T47D (cell line): Measurements from ENCODE around the gene LFNG.

Source experiments
- DNase-seq, 2 experiments: peaks; one replicate each; pipeline versions ENCODE4 v3.0.0 to v3.0.0-alpha.2; 2011 to 2012; ENCODE audit warnings: low read depth in 1 of 2, low spot score in 1 of 2
- JUND ChIP-seq: IDR thresholded peaks from 2 replicates; pipeline ENCODE4 v1.6.1; 2012; ENCODE audit warnings: low read depth
- in situ Hi-C: cut with HindIII; loops from 2 replicates; pipeline ENCODE4 v1.10.0; 2016; ENCODE audit warnings: low sequenced_read_pairs, low pct_unique_long_range_greater_than_20kb

The LFNG gene

GRCh38 chr7:2500701-2501100 lies 18.9 kb upstream of the LFNG start:
- in situ Hi-C loops = no loop called here
- DNase-seq = no peak
- no peak for TF ChIP-seq JUND

- no peak for DNase-seq
- TF ChIP-seq JUND = no peak
- in situ Hi-C loops = no loop called here
Measured at GRCh38 chr7:2501947-2502646, 17.5 kb upstream of the LFNG start.

DNA sequence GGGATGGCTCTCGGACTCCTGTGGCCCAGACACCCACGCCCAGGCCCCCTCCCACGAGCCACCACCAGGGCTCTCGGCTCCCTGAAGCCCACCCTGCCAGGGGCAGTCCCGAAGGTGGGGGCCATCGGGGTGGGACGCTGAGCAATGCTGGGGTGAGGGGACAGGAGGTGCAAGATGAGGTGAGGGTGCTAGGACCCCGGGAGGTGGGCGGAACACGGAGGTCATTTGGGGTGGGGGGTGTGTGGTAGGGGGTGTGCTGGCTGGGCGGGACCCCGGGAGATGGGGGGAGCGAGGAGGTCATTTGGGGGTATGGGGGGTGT lies 17.0 kb upstream of the LFNG start:
- no peak for TF ChIP-seq JUND
- in situ Hi-C loops = no loop called here
- no peak for DNase-seq

DNA sequence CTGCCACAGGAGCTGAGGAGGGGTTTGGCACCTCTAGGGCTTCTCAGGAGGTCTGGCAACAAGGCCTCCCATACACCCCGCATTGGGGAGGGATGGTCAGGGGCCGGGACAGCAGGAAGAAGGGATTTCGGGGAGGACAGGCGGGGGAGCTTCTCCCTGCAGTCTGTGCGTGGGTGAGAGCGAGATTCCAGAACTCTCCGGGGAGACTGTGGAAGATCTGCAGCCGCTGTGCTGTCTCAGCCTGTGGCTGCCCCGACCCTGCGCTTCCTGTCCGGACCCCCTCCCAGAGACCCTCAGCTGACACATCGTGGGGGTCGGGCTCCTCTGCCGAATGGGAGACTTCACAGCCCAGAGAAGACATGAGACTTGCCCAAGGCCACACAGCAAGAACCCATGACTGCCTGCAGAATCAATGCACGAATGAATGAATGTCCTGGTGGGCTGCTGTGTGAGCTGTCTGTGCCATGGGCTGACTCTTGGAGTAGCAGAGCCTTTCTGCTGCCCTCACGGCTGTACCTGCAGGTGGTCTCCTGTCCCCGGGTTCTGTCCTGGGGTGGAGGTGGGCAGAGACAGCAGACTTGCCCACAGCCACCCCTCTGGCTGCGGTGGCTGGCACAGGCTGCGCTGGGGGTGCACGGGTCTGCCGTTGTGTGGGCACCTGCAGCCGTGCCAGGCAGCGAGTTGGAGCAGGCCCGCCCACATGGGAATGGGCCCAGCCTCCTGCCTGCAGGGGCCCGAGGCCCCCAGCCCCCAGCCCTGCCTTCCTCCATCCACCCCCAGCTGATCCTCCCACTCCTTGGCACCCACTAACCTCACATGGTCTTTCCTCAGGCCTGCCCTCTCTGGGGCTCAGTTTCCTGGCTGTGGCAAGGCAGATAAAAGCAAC lies 16.3 kb upstream of the LFNG start:
- in situ Hi-C loops = no loop called here
- no peak for DNase-seq
- TF ChIP-seq JUND = no peak

GRCh38 chr7:2504128-2504888 lies 15.3 kb upstream of the LFNG start:
- in situ Hi-C loops = no loop called here
- no peak for TF ChIP-seq JUND
- DNase-seq = no peak

GRCh38 chr7:2504889-2505375 lies 14.6 kb upstream of the LFNG start:
- in situ Hi-C loops = no loop called here
- DNase-seq = peak; percentile 68 to 74
- no peak for TF ChIP-seq JUND

GRCh38 chr7:2505401-2505800 lies 14.2 kb upstream of the LFNG start:
- in situ Hi-C loops = no loop called here
- no peak for TF ChIP-seq JUND
- no peak for DNase-seq

DNA sequence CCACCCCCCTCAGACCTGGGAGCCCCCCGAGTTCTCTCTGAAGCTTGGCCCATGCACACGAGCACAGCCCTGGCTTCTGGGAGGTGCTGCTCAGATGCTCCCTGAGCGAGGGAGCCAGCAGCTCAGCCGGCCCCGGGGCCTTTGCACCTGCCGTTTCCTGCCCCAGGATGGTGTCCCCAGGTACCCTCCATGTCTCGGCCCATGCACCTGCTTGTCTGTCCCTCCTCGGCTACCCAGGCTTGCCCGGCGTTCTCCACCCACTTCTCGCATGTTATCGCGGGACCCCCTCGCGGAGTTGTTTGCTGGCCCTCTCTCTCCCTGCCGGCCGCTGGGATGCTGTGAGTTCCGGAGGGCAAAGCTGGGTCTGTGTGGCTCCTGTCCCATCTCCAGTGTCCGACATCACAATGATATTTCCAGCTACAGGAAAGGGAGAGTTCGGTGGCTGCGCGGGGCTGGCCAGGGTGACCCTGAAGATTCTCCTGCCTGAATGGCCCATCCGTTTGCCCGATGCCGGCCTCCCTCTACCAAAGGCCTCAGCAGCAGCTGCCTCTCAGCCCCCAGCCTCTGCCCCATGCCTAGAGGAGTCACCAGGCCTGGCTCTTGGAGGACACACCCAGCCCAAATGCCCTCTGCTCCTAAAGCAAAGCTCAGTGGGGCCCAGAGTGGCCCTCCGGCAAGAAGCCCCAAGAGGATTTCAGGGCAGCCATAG lies 12.2 kb upstream of the LFNG start:
- DNase-seq = no peak
- TF ChIP-seq JUND = no peak
- in situ Hi-C loops = no loop called here

DNA sequence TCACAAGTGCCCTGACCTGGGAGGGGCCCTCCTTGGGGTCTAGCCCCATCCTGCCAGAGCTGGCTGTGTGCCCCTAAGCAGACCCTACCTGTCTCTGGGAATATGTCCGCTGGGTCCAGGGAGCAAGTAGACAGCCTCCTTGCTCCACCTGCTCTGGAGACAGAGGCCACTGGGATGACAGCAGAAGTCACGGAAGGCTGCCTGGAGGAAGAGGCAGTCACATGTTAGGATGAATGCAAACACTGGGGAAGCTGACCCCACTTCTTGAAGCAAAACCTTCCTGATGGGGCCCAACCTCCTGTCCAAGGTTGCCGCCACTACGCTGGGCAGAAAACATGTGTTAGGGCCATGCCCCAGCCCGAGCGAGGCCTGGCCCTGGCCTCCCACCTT lies 11.7 kb upstream of the LFNG start:
- in situ Hi-C loops = no loop called here
- TF ChIP-seq JUND = no peak
- no peak for DNase-seq

- in situ Hi-C loops = no loop called here
- peak in 1 of 2 experiments; percentile 68 for DNase-seq
- TF ChIP-seq JUND = no peak
Measured at GRCh38 chr7:2508327-2509215, 11.0 kb upstream of the LFNG start.

GRCh38 chr7:2509298-2509906 lies 10.2 kb upstream of the LFNG start:
- no peak for TF ChIP-seq JUND
- DNase-seq = no peak
- in situ Hi-C loops = no loop called here
